Endodermal cell (in vitro differentiated cells): ENCODE measurements around the gene RIBC2. TPM values are rescaled to one million over a fixed set of nuclear protein-coding genes. Genes with fewer than 3 reads are reported as not detected.

Source experiments
- DNase-seq: peaks from one replicate; pipeline ENCODE4 v3.0.0-alpha.2; 2017
- H3K27ac ChIP-seq: 2 replicates; pipeline ENCODE4 v1.5.1; 2013; ENCODE audit warnings: mild to moderate bottlenecking, low read depth, low read length, moderate library complexity
- H3K27me3 ChIP-seq: 2 replicates; pipeline ENCODE4 v1.6.1; 2013; ENCODE audit warnings: mild to moderate bottlenecking, low read length, moderate library complexity; ENCODE audit not compliant: insufficient read depth, control insufficient read depth, poor library complexity, severe bottlenecking
- H3K36me3 ChIP-seq: 2 replicates; pipeline ENCODE4 v1.7.0; 2013; ENCODE audit warnings: mild to moderate bottlenecking, low read length, moderate library complexity; ENCODE audit not compliant: control insufficient read depth, insufficient read depth
- H3K4me1 ChIP-seq: one replicate; pipeline ENCODE4 v1.7.0; 2013; ENCODE audit warnings: low read length; ENCODE audit not compliant: control insufficient read depth, insufficient read depth
- H3K4me3 ChIP-seq: 2 replicates; pipeline ENCODE4 v1.5.1; 2013; ENCODE audit warnings: mild to moderate bottlenecking, low read length, moderate library complexity
- H3K9ac ChIP-seq: 2 replicates; pipeline ENCODE4 v1.6.1; 2013; ENCODE audit warnings: mild to moderate bottlenecking, low read length, moderate library complexity; ENCODE audit not compliant: poor library complexity, severe bottlenecking; ENCODE audit errors: extremely low read depth
- H3K9me3 ChIP-seq: 2 replicates; pipeline ENCODE4 v1.6.1; 2013; ENCODE audit warnings: mild to moderate bottlenecking, low read length, moderate library complexity; ENCODE audit not compliant: control insufficient read depth
- H3K27ac Mint-ChIP-seq: 2 replicates; pipeline ENCODE4 v1.8.0; 2020; ENCODE audit warnings: mixed read lengths
- H3K27me3 Mint-ChIP-seq: 2 replicates; pipeline ENCODE4 v1.8.0; 2021; ENCODE audit warnings: mild to moderate bottlenecking, mixed read lengths; ENCODE audit not compliant: insufficient read depth
- H3K36me3 Mint-ChIP-seq: 2 replicates; pipeline ENCODE4 v1.8.0; 2020; ENCODE audit warnings: low read depth, mixed read lengths
- H3K4me1 Mint-ChIP-seq: 2 replicates; pipeline ENCODE4 v1.8.0; 2020; ENCODE audit warnings: mixed read lengths
- H3K4me3 Mint-ChIP-seq: 2 replicates; pipeline ENCODE4 v1.8.0; 2020; ENCODE audit warnings: mild to moderate bottlenecking, moderate library complexity, mixed read lengths
- H3K9me3 Mint-ChIP-seq: 2 replicates; pipeline ENCODE4 v1.8.0; 2020; ENCODE audit warnings: mild to moderate bottlenecking, mixed read lengths
- WGBS, 2 experiments: methylation state at CpG; one replicate each; pipeline versions ENCODE4 v1.1.5 to v1.1.7; 2013; ENCODE audit warnings: missing lambda C conversion rate in 2 of 2, mixed read lengths in 1 of 2; ENCODE audit not compliant: insufficient coverage in 1 of 2, insufficient read length in 1 of 2; 5-methylcytosine and 5-hydroxymethylcytosine counted together
- total RNA-seq, 2 donors: library from RNA; stranded (reverse); fragmentation: NEBNext Ultra II Directional in 1 of 2; extraction: Animal tissue kit (Norgen Biotek cat#: 25700) in 1 of 2; gene quantifications; 2 replicates in 1 of 2; 3 replicates in 1 of 2; pipeline ENCODE4 v1.2.1, GENCODE V29; 2021
- TF ChIP-seq, protein P1 (sequence below): fragments of 200-600 bp; sonication (generic); conservative IDR thresholded peaks from 2 replicates; pipeline ENCODE4 v1.5.0; 2021; ENCODE audit warnings: antibody characterized with exemption, mild to moderate bottlenecking

RIBC2 gene
- total RNA-seq, 2 donors from 2014 or later, result 10.6 to 15.2 TPM

DNA sequence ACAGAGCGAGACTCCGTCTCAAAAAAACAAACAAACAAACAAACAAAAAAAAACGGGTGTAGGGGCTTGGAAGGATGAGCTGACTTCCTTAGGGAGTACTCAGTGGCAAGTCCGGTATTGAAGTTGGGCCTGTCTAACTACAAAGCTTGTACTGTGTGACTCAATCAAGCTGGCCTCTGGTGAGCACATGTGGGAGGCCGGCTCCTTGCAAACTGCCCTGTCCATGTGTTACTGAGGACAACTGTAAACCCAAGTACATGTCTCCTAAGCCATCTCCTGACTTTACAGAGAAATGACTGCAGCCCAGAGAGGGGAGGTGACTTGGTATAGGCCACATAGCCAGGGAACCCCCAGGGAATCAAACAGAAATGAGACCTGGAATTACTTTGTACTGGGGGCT lies 11.6 kb downstream of the RIBC2 start:
- H3K9me3 Mint-ChIP-seq, result peaks cover 7% of the 10 kb centered on the region
- H3K4me1 Mint-ChIP-seq, result no peaks in the 10 kb centered on the region

DNA sequence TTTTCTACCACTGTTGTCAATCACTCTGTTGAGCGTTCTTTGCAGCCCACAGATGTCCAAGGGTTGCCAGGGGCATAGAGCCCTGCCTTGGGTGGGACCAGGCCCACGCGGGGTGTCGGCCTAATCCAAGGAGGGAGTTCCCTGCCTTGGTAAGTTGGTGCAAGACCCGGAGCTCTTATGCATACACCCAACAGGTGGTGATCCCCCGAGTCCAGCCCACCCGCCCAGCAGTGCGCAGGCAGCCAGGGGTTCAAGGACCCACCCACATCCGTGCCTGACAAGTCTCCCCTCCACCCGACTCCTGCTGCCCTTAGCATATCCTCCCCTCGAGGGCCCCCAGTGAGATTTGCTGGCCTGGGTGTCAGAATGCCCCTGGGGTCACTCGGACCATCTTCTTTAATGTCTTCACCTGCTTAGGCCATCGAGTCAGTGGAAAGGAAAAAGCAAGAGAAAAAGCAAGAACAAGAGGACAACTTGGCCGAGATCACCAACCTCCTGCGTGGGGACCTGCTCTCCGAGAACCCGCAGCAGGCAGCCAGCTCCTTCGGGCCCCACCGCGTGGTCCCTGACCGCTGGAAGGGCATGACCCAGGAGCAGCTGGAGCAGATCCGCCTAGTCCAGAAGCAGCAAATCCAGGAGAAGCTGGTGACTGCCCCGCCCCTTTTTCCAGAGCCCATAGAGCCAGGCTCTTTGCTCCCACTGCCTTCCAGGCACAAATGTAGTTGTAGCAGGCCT lies 12.2 kb downstream of the RIBC2 start:
- no peaks in the 10 kb centered on the region for H3K27me3 ChIP-seq
- H3K4me3 ChIP-seq, result no peak overlapping the region
- TF ChIP-seq, protein P1, sequence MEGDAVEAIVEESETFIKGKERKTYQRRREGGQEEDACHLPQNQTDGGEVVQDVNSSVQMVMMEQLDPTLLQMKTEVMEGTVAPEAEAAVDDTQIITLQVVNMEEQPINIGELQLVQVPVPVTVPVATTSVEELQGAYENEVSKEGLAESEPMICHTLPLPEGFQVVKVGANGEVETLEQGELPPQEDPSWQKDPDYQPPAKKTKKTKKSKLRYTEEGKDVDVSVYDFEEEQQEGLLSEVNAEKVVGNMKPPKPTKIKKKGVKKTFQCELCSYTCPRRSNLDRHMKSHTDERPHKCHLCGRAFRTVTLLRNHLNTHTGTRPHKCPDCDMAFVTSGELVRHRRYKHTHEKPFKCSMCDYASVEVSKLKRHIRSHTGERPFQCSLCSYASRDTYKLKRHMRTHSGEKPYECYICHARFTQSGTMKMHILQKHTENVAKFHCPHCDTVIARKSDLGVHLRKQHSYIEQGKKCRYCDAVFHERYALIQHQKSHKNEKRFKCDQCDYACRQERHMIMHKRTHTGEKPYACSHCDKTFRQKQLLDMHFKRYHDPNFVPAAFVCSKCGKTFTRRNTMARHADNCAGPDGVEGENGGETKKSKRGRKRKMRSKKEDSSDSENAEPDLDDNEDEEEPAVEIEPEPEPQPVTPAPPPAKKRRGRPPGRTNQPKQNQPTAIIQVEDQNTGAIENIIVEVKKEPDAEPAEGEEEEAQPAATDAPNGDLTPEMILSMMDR, result no peak
- no peak overlapping the region for H3K9ac ChIP-seq
- Mint-ChIP-seq H3K4me3 (no peak overlapping the region), H3K9me3 (peaks cover 3% of the 10 kb centered on the region), H3K27me3 (peaks cover 5% of the 10 kb centered on the region), H3K27ac (no peak overlapping the region), H3K36me3 (peaks cover 8% of the 10 kb centered on the region), H3K4me1 (no peaks in the 10 kb centered on the region)
- no peaks in the 10 kb centered on the region for H3K36me3 ChIP-seq
- H3K9me3 ChIP-seq, result no peaks in the 10 kb centered on the region
- H3K27ac ChIP-seq, result no peak overlapping the region
- no peaks in the 10 kb centered on the region for H3K4me1 ChIP-seq
- WGBS, 2 experiments, result 92% methylated on average over 17 to 23 of the region's 23 CpGs
- no peak for DNase-seq

More for the DNA sequence above, 11.6 kb downstream of the RIBC2 start:
- TF ChIP-seq, protein P1, result no peak
- Histone ChIP-seq H3K9me3 (peaks cover 3% of the 10 kb centered on the region), H3K36me3 (no peaks in the 10 kb centered on the region), H3K4me1 (no peaks in the 10 kb centered on the region), H3K27me3 (no peaks in the 10 kb centered on the region), H3K9ac (no peak overlapping the region), H3K4me3 (no peak overlapping the region), H3K27ac (no peak overlapping the region)
- DNase-seq, result no peak
- 90% methylated on average over 3 to 5 of the region's 5 CpGs for WGBS, 2 experiments
- H3K27me3 Mint-ChIP-seq, result peaks cover 5% of the 10 kb centered on the region
- H3K4me3 Mint-ChIP-seq, result no peak overlapping the region
- peaks cover 11% of the 10 kb centered on the region for H3K36me3 Mint-ChIP-seq
- H3K27ac Mint-ChIP-seq, result no peak overlapping the region

DNA sequence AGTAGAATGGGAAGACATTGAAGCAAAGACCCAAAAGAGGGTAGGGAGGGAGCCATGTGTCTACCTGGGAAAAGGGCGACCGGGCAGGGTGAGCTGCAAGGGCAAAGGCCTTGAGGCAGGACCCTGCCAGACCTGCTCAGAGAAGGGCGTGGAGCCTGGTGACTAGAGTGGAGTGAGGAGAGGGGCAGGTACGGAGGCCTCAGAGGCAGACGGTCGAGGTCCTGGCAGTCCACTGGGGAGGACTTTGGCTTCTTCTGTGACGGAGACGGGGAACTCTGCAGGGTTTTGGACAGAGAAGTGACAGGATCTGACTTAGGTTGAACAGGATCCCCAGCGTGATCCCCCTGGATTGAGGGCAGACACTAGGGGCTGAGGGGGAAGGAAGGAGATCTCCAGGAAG lies 12.9 kb downstream of the RIBC2 start:
- no peaks in the 10 kb centered on the region for H3K4me1 Mint-ChIP-seq
- peaks cover 8% of the 10 kb centered on the region for H3K36me3 Mint-ChIP-seq
- TF ChIP-seq, protein P1, result no peak
- Histone ChIP-seq H3K4me3 (no peak overlapping the region), H3K27me3 (no peaks in the 10 kb centered on the region), H3K36me3 (no peaks in the 10 kb centered on the region), H3K4me1 (no peaks in the 10 kb centered on the region), H3K9me3 (no peaks in the 10 kb centered on the region), H3K9ac (no peak overlapping the region), H3K27ac (no peak overlapping the region)
- peaks cover 3% of the 10 kb centered on the region for H3K9me3 Mint-ChIP-seq
- DNase-seq, result no peak
- H3K27me3 Mint-ChIP-seq, result peaks cover 5% of the 10 kb centered on the region
- no peak overlapping the region for H3K27ac Mint-ChIP-seq
- 94 to 97% methylated on average over 9 of the region's 9 CpGs for WGBS, 2 experiments
- H3K4me3 Mint-ChIP-seq, result no peak overlapping the region
